Stomach (tissue), 4 donors: Measurements from ENCODE around the gene INAVA.

Experiments
- EP300 ChIP-seq: sonication (generic); formaldehyde crosslinking; IDR thresholded peaks from one replicate; pipeline ENCODE4 v1.6.1; 2017; ENCODE audit warnings: antibody characterized with exemption
- POLR2A ChIP-seq, 4 donors: fragments of 450-650 bp; IDR thresholded peaks; one replicate each; pipeline ENCODE4 v1.6.1; 2016; ENCODE audit warnings: antibody characterized with exemption in 4 of 4, control low read depth in 2 of 4, mild to moderate bottlenecking in 1 of 4, moderate library complexity in 1 of 4
- POLR2AphosphoS5 ChIP-seq, 3 donors: sonication (generic); formaldehyde crosslinking; IDR thresholded peaks; one replicate each; pipeline ENCODE4 v1.6.1; 2016; ENCODE audit warnings: antibody characterized with exemption in 3 of 3
- TF ChIP-seq, protein P1 (sequence below), 7 experiments: fragments of 450-650 bp in 4 of 7; fragments of 200-600 bp in 3 of 7; sonication (generic) in 3 of 7; IDR thresholded peaks; one replicate each; pipeline ENCODE4 v1.5.1; 2016 to 2019; ENCODE audit warnings: antibody characterized with exemption in 7 of 7, control low read depth in 2 of 7, mild to moderate bottlenecking in 1 of 7

- TF ChIP-seq, protein P1, sequence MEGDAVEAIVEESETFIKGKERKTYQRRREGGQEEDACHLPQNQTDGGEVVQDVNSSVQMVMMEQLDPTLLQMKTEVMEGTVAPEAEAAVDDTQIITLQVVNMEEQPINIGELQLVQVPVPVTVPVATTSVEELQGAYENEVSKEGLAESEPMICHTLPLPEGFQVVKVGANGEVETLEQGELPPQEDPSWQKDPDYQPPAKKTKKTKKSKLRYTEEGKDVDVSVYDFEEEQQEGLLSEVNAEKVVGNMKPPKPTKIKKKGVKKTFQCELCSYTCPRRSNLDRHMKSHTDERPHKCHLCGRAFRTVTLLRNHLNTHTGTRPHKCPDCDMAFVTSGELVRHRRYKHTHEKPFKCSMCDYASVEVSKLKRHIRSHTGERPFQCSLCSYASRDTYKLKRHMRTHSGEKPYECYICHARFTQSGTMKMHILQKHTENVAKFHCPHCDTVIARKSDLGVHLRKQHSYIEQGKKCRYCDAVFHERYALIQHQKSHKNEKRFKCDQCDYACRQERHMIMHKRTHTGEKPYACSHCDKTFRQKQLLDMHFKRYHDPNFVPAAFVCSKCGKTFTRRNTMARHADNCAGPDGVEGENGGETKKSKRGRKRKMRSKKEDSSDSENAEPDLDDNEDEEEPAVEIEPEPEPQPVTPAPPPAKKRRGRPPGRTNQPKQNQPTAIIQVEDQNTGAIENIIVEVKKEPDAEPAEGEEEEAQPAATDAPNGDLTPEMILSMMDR (IDR thresholded peaks at IDR 0.05), result no peak
- TF ChIP-seq POLR2A (IDR thresholded peaks at IDR 0.05) (no peak), EP300 (no peak), POLR2AphosphoS5 (IDR thresholded peaks at IDR 0.05) (no peak)
Observed at GRCh38 chr1:200916681-200917080, 22.0 kb downstream of the INAVA start.
